Tongue (tissue), 2 donors: ENCODE results near the gene EPM2AIP1. TPM values are rescaled to one million over a fixed set of nuclear protein-coding genes. Genes with fewer than 3 reads are reported as not detected.
"Not testable (repeated sequence)": the region's sequence is repeated elsewhere in the genome, so short reads cannot be mapped to it uniquely, and the experiment has no call there.

Source experiments
- DNase-seq: peaks from one replicate; pipeline ENCODE4 v3.0.0-alpha.2; 2015
- total RNA-seq: library from RNA; depleted of rRNA; stranded (reverse); fragments of >200 nt; gene quantifications from one replicate; pipeline ENCODE4 v1.2.3, GENCODE V29; 2014

The EPM2AIP1 gene
- 34.8 TPM for total RNA-seq

DNA sequence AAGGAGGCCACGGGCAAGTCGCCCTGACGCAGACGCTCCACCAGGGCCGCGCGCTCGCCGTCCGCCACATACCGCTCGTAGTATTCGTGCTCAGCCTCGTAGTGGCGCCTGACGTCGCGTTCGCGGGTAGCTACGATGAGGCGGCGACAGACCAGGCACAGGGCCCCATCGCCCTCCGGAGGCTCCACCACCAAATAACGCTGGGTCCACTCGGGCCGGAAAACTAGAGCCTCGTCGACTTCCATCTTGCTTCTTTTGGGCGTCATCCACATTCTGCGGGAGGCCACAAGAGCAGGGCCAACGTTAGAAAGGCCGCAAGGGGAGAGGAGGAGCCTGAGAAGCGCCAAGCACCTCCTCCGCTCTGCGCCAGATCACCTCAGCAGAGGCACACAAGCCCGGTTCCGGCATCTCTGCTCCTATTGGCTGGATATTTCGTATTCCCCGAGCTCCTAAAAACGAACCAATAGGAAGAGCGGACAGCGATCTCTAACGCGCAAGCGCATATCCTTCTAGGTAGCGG lies at the start of gene EPM2AIP1:
TSS of gene EPM2AIP1 (minus strand) at position 326 of the 520 bp plus-strand sequence. CDS start at position 272, 54 bp downstream.
- DNase-seq: no peak

DNA sequence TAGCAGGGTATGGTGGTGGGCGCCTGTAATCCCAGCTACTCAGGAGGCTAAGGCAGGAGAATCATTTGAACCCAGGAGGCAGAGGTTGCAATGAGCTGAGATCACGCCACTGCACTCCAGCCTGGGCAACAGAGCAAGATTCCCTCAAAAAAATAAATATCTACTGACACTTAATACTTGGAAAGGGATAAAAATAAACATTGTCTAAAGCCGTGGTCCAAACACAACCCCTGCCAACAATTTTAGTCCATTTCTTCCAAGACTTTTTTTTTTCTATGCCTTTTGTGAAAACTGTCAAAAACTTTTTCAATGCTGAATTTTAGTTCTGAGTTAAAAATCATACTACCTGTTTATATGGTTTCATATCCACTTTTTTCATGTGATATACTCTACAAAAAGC lies 49.8 kb upstream of the EPM2AIP1 start:
- DNase-seq: not testable (repeated sequence)

DNA sequence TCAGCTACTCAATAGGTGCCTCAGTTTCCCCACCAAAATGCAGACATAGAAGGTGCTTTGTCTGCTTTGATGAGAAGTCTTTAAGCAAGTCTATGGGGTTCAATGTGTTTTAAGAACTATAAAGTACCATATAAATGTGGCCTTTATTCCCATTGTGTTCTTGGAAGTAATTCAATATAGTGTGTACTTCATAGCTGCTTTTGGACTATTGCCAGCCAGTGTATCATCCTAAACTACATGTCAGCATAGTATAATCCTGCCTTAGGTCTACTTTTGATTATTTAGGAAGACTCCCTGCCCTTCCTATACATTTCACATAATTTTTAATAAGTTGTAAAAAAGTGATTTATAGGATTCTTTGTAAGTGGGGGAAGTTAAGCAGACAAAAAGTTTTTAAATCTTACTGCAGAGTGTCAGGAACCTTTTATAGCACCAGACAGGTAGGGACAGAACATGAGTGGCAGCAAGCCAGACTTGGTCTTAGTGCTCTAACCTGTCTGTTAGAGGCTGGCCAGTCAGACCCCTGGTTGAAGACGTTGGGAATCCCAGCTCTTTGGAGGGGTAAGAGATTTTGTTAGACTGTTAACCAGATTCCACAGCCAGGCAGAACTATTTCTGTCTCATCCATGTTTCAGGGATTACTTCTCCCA lies 48.7 kb upstream of the EPM2AIP1 start:
- peak; percentile 20 for DNase-seq

DNA sequence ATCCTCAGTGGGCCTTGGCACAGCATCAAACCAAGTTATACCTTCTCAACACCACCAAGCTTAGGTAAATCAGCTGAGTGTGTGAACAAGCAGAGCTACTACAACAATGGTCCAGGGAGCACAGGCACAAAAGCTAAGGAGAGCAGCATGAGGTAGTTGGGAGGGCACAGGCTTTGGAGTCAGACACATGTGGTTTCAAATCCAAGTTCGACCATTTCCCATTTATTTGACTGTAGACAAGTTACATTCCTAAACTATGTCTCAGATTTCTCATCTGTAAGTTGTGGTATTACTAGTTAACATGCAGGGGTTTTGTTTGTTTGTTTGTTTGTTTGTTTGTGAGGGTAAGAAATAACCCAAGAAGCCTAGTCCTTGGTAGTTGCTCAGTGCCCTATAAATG lies 47.3 kb upstream of the EPM2AIP1 start:
- no peak for DNase-seq

DNA sequence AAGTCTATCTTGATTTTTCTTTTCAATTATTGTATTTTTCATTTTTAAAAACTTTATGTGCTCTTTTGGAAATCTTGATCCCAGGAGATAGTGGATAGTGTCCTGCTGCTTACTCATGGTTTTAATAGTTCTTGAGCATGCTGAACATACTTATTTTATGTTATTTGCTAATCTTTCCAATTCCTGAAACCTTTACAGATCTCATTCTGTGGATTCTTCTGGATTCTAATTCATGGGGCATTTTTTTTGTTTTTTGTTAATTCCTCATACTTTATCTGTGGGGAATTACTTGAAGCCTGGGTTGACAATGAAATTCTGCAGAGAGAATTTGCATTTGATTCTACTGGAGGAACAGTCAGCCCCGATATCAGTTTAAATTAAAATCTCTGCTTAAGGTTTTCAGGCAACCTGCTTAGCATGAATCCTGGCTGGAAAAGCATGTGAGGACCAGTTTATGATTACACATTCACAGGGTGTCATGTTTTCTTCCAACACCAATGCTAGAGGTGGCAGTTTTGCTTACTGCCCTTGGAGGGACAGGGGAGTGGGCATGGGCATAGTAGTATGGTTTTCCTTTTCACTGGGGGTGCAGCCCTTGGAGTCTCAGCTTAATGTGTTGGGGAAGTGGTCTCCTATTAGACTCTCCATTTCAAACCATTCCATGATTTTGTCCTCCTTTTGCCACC lies 46.4 kb upstream of the EPM2AIP1 start:
- no peak for DNase-seq

DNA sequence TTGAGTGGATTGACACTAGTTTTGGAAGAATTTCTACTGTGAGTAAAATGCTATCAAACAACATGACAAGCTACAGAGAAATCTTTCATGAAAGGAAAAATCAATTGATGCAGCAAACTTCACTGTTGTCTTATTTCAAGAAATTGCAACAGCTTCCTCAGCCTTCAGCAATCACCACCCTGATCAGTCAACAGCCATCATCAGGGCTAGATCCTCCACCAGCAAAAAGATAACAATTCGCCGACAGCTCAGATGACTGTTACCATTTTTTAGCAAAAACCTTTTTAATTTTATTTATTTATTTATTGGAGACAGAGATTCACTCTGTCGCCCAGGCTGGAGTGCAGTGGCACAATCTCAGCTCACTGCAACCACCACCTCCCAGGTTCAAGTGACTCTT lies 44.4 kb upstream of the EPM2AIP1 start:
- no peak for DNase-seq

DNA sequence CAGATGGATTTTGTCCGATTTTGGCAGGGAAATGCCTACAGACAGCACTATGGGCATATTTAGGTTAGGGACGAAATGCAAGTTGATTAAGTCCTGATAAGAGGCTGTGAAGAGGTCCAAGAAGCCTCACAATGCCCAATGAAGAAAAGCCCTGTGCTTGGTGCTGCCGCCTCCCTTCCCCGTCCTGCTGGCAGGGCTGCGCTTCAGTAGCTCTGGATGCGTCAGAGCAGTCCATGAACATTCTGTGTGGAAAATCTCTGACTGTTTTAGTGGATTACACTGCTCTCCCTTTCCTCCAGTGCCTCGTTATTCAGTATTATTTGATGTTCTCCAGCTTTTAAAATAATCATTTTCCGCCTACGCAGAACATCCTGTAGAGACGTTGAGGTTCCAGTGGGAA lies 40.0 kb upstream of the EPM2AIP1 start:
- no peak for DNase-seq

DNA sequence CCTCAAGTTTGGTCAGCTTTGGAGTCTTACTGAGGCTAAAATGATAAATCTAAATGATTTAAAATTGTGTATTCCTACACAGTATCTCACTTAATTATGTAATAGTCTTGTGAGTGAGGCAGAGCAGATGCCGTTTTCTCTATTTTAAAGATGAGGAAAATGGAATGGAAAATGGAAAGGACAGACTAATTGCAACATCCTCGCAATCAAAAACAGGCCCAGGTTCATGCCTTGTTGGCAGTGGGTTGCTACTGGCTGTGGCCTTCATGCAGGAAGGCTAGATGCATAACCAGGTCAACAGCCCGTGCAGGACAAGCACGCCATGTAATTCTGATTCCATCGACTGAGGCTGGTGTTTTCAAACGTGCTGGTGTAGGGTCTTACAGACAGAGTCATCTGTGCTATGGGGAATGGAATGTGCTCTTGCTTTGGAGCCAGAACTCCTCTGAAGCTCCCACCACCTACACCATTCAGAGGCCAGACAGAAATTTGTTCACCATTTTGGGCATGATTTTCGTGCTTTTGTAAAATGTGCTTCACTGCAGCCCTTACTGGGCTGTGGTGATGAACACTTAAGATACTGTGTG lies 38.3 kb upstream of the EPM2AIP1 start:
- DNase-seq: no peak

DNA sequence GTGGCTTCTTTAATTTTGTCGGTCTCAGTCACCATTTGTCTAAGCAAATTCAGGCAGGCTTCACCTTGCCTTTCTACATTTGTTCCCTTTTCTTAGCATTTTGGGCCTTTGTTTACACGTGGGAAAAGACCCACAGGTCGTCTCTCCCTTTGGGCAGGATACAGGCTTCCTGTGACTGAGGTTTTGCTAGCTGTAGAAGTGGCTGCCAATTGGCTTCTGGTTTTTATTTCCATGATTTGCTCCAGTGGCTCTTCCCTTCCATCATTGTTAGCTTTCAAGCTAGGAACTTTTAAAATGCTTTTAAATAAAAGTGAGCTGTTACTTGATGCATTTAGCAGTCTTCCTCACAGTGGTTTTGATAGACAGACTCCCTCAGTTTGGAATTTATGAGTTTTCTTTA lies 37.7 kb upstream of the EPM2AIP1 start:
- peak; percentile 37 for DNase-seq

DNA sequence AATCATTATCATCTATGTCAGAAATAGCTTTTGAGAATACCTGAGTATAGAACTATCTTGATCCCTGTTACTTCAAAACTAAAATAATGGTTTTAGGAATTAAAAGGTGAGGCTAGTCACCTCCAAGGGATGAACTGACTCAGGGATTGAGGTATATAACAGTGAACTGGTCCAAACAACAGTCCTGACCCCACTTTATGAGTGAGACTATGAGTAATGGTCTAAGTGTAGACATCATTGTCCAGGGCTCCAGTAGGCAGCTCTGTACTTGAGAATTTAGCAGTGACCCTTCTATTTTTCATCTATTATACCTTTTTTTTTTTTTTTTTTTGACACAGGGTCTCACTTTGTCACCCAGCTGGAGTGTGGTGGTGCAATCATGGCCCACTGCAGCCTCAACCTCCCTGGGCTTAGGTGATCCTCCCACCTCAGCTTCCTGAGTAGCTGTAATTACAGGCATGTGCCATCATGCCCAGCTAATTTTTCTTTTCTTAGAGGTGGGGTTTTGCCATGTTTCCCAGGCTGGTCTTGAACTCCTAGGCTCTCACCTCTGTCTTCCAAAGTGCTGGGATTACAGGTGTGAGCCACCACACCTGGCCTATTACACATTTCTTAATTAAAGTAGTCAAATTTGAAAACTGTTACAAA lies 36.7 kb upstream of the EPM2AIP1 start:
- no peak for DNase-seq

DNA sequence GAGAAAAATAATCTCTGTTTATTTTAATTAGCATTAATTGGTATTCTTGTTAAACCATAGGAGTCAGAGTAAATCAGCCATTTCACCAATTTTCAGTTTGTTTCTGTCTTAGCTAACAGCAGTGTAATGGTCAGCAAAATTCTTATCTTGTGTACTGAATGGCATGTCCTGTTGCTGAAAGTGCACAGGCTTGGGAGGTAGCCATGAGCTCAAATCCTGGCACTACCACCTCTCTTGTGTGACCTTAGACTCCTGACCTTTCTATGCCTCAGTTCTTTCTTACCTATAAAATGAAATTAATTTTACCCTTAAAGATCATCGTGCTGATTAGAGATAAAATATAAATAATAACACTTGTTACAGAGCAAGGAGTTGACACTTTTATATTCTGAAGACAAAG lies 36.2 kb upstream of the EPM2AIP1 start:
- DNase-seq: no peak

DNA sequence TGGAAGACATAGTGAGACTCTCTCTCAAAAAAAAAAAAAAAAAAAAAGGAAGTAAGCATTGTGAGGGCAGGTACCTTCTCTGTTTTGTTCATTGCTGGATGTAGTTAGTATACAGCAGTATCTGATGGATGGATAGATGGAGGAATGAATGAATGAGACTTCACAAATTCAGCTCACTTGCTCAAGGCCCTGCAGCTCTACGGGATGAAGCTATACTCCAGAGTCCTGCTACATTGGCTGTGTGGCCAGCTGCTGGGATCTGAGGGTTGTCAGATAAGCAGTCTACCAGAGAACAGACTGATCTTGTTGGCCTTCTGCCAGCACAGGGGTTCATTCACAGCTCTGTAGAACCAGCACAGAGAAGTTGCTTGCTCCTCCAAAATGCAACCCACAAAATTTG lies 35.4 kb upstream of the EPM2AIP1 start:
- peak; percentile 43 for DNase-seq

DNA sequence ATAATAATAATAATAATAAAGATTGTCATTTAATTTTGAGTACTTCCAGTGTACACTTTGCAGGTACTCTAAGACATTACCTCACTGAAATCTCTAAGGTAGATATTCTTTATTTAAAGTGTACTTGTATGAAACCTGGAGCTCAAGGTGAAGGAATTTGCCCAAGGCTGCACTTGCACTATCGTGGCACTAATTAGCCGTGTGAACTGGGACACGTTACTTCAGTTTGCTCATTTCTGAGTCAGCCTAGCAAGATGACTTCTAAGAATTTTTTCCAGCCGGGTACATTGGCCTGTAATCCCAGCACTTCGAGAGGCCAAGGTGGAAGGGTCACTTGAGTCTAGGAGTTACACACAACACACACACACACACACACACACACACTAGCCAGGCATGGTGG lies 33.9 kb upstream of the EPM2AIP1 start:
- no peak for DNase-seq

DNA sequence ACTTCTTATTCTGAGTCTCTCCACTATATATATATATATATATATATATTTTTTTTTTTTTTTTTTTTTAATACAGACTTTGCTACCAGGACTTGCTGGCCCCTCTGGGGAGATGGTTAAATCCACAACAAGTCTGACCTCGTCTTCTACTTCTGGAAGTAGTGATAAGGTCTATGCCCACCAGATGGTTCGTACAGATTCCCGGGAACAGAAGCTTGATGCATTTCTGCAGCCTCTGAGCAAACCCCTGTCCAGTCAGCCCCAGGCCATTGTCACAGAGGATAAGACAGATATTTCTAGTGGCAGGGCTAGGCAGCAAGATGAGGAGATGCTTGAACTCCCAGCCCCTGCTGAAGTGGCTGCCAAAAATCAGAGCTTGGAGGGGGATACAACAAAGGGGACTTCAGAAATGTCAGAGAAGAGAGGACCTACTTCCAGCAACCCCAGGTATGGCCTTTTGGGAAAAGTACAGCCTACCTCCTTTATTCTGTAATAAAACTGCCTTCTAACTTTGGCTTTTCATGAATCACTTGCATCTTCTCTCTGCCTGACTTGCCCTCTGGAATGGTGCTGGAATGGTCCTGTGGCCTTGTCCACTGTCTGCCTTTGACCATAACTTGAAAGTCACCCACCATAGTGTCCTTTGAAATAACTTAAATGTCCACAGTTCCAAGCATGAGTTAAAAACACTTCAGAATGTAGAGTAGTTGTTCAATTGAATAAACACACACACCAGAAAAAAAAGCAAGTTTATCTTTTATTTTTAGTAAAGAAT lies 32.8 kb upstream of the EPM2AIP1 start:
- DNase-seq: no peak

DNA sequence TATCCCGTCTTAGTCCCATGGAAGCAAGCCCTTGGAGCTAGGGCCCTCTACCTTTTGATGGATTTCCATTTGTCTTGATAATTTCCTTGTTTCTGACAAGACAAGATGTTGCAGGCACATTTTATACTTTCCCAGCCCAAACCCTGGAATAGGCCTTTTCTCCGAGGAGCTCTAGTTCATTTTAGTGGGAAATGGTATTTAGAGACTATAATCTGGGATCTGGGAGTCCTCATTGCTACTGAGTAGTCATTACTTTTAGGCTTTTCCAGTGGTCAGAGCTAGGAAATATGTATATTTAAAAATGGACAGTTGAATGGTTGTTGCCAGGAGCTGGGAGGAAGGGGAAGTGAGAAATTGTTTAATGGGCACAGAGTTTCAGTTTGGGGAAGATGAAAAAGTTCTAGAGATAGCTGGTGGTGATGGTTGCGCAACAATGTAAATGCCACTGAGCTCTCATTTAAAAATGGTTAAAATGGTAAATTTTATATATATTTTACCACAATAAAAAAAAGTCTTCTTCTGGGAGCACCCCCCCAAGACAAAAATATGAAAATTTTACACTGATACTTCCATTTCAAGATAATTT lies 32.0 kb upstream of the EPM2AIP1 start:
- DNase-seq: no peak

DNA sequence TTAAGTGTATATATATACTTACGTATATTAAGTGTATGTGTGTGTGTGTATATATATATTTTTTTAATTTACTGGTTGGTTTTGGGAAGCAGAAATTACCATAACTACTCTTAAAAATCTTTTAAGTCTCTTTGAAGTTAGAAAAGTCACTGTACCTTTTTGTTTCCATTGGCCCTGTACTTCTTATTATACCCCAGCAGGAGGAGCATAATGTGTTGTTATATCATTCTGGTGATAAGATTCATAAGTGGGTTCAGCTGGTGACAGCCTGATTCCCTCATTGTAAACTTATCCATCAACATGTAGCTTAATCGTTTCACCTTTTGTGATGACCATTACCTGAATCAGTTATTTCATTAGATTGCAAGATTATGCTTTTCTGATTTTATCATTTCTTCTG lies 31.2 kb upstream of the EPM2AIP1 start:
- DNase-seq: no peak

DNA sequence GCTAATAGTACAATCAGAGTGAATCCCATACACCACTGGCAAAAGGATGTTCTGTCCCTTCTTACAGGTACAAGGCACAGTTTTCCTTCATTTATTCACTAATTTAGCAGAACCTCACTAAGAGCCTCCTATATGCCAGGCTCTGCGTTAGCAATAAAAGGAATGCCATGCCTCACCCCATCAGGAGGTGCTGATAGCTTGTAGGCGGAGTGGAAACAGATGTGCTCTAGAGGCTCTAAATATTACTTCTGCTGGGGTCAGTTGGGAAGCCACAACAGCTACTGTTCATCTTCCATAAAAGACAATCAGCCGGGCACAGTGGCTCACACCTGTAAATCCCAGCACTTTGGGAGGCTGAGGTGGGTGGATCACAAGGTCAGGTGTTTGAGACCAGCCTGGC lies 24.8 kb upstream of the EPM2AIP1 start:
- DNase-seq: no peak

DNA sequence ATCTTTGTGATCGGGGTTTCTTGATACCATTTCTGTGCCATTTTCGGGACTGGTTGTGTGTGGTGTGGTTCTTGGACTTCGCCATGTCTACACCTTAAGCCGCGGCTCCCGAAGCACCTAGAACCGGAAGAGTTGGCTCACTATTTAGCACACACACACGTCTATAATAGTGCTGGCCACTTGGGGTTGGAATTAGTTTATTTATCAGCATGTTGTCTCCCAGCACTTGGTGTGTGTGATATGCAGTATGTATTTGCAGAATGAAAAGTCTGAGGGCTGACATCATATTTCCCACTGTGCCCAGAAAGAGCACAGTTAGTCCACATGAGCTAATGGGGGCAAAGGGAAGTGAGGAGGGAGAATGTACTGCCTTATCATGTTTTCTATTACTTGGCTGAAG lies 24.0 kb upstream of the EPM2AIP1 start:
- no peak for DNase-seq

DNA sequence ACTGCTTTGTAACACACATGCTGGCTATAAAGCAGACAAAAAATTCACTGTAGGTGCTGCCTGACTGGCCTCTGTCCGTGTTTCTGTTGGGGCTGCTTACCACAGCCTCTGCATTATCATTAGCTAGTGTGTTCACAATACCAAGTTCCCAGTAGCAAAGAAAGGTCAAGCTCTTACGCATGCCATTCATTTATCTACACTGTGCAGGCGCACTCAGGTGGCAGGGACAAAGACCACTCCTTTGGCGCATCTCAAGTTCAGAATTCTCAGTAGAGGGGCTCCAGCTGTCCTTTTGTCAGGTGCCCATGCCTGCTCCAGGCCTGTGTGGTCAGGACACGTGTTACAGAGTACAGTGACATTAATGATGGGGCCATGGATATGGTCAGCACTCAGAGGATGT lies 22.7 kb upstream of the EPM2AIP1 start:
- no peak for DNase-seq

DNA sequence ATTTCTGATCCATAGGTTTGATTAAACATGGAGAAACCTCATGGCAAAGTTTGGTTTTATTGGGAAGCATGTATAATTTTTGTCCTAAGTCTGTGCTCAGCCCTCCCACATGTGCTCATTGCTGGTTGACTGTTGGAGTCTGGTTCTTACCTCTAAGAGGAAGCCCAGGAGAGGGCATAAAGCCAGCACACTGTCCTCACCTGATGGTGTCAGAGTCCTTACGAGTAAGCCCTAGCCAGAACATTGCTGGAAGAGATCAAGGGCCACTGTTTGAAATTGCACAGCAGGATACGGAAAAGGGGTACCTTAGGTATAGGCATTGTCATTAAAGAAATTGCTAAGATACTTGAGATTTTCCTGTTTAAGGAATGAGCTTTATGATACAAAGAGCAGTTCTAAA lies 21.7 kb upstream of the EPM2AIP1 start:
- no peak for DNase-seq

DNA sequence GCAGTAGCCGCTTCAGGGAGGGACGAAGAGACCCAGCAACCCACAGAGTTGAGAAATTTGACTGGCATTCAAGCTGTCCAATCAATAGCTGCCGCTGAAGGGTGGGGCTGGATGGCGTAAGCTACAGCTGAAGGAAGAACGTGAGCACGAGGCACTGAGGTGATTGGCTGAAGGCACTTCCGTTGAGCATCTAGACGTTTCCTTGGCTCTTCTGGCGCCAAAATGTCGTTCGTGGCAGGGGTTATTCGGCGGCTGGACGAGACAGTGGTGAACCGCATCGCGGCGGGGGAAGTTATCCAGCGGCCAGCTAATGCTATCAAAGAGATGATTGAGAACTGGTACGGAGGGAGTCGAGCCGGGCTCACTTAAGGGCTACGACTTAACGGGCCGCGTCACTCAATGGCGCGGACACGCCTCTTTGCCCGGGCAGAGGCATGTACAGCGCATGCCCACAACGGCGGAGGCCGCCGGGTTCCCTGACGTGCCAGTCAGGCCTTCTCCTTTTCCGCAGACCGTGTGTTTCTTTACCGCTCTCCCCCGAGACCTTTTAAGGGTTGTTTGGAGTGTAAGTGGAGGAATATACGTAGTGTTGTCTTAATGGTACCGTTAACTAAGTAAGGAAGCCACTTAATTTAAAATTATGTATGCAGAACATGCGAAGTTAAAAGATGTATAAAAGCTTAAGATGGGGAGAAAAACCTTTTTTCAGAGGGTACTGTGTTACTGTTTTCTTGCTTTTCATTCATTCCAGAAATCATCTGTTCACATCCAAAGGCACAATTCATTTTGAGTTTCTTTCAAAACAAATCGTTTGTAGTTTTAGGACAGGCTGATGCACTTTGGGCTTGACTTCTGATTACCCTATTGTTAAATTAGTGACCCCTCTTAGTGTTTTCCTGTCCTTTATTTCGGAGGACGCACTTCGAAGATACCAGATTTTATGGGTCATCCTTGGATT lies 674 bp upstream of the EPM2AIP1 start, which contains the start of gene MLH1:
TSS of gene MLH1 (plus strand) at position 193 of the 958 bp plus-strand sequence. CDS start at position 223, 30 bp downstream.
- DNase-seq: peak; percentile 100
